ENCODE results near the gene MYOC.

The MYOC gene

GRCh38 chr1:171635661-171636060 lies 16.8 kb downstream of the MYOC start:
- Histone ChIP-seq H3K27ac (no peak overlapping the region), H3K36me3 (ENCODE audit: insufficient read depth) (no peaks in the 10 kb centered on the region), H3K79me2 (ENCODE audit: insufficient read depth, low read depth) (no peaks in the 10 kb centered on the region), H3K9ac (no peak overlapping the region), H3K27me3 (ENCODE audit: insufficient read depth, low read depth) (no peaks in the 10 kb centered on the region), H3K4me3 (IDR thresholded peaks at IDR 0.05; ENCODE audit: insufficient read depth, low read depth, low read length) (no peak overlapping the region), H3K4me2 (no peak overlapping the region), H2AFZ (ENCODE audit: low read depth) (no peak overlapping the region), H4K20me1 (ENCODE audit: insufficient read depth) (no peaks in the 10 kb centered on the region), H3K4me1 (ENCODE audit: low read depth, poor library complexity, severe bottlenecking) (no peaks in the 10 kb centered on the region)
- no peak for TF ChIP-seq CTCF (conservative IDR thresholded peaks at IDR 0.05; ENCODE audit: low read depth, low read length)

- Histone ChIP-seq H4K20me1 (ENCODE audit: insufficient read depth) (no peaks in the 10 kb centered on the region), H3K27me3 (ENCODE audit: insufficient read depth, low read depth) (no peaks in the 10 kb centered on the region), H3K9ac (no peak overlapping the region), H3K4me3 (IDR thresholded peaks at IDR 0.05; ENCODE audit: insufficient read depth, low read depth, low read length) (no peak overlapping the region), H2AFZ (ENCODE audit: low read depth) (no peak overlapping the region), H3K79me2 (ENCODE audit: insufficient read depth, low read depth) (no peaks in the 10 kb centered on the region), H3K27ac (no peak overlapping the region), H3K4me1 (ENCODE audit: low read depth, poor library complexity, severe bottlenecking) (no peaks in the 10 kb centered on the region), H3K36me3 (ENCODE audit: insufficient read depth) (no peaks in the 10 kb centered on the region), H3K4me2 (no peak overlapping the region)
- no peak for TF ChIP-seq CTCF (conservative IDR thresholded peaks at IDR 0.05; ENCODE audit: low read depth, low read length)
Observed at GRCh38 chr1:171628225-171628624, 24.3 kb downstream of the MYOC start.

DNA sequence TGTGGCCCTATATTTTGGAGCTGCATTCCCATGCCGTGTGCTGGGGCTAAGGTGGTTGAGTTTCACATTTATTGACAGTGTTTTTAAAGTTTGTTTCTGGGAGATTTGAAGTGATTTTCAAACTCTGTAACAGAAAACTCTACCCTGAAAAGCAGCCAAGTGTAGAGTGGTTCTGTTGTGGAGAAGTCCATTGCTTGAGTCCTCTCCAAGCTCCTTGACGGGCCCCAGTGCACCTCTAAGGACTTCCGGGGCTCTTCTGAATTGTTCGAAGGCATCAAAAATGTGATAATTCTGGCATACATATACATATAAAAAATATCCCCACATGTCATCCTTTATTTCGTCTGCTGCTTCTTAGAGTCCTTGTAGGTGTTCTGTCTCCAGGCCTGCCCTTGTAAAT lies 25.5 kb downstream of the MYOC start:
- H3K4me3 ChIP-seq (IDR thresholded peaks at IDR 0.05; ENCODE audit: insufficient read depth, low read depth, low read length), result no peak overlapping the region
- no peak overlapping the region for H3K9ac ChIP-seq
- H3K27ac ChIP-seq, result no peak overlapping the region
- H3K4me2 ChIP-seq, result no peak overlapping the region
- no peak overlapping the region for H2AFZ ChIP-seq (ENCODE audit: low read depth)
- TF ChIP-seq CTCF (conservative IDR thresholded peaks at IDR 0.05; ENCODE audit: low read depth, low read length), result no peak
- no peaks in the 10 kb centered on the region for H3K4me1 ChIP-seq (ENCODE audit: low read depth, poor library complexity, severe bottlenecking)
- H3K36me3 ChIP-seq (ENCODE audit: insufficient read depth), result no peaks in the 10 kb centered on the region
- H3K79me2 ChIP-seq (ENCODE audit: insufficient read depth, low read depth), result no peaks in the 10 kb centered on the region
- H3K27me3 ChIP-seq (ENCODE audit: insufficient read depth, low read depth), result no peaks in the 10 kb centered on the region
- no peaks in the 10 kb centered on the region for H4K20me1 ChIP-seq (ENCODE audit: insufficient read depth)

- Histone ChIP-seq H3K4me1 (ENCODE audit: low read depth, poor library complexity, severe bottlenecking) (no peaks in the 10 kb centered on the region), H3K36me3 (ENCODE audit: insufficient read depth) (no peaks in the 10 kb centered on the region), H3K4me2 (no peak overlapping the region), H2AFZ (ENCODE audit: low read depth) (no peak overlapping the region), H3K27ac (no peak overlapping the region), H3K27me3 (ENCODE audit: insufficient read depth, low read depth) (no peaks in the 10 kb centered on the region), H3K9ac (no peak overlapping the region), H3K79me2 (ENCODE audit: insufficient read depth, low read depth) (no peaks in the 10 kb centered on the region), H3K4me3 (IDR thresholded peaks at IDR 0.05; ENCODE audit: insufficient read depth, low read depth, low read length) (no peak overlapping the region), H4K20me1 (ENCODE audit: insufficient read depth) (no peaks in the 10 kb centered on the region)
- TF ChIP-seq CTCF (conservative IDR thresholded peaks at IDR 0.05; ENCODE audit: low read depth, low read length), result no peak
Observed at GRCh38 chr1:171625225-171625624, 27.3 kb downstream of the MYOC start.
